Suprapubic skin (tissue), 4 donors: ENCODE results near the gene SAMD13.

ENCODE experiments used
- CTCF ChIP-seq, 2 donors: fragments of 200-600 bp in 1 of 2; fragments of 450-650 bp in 1 of 2; sonication (generic) in 1 of 2; IDR thresholded peaks; one replicate each; pipeline ENCODE4 v1.5.1; 2016 to 2019; ENCODE audit warnings: antibody characterized with exemption in 2 of 2, mild to moderate bottlenecking in 1 of 2, moderate library complexity in 1 of 2
- POLR2A ChIP-seq, 2 donors: fragments of 450-650 bp; IDR thresholded peaks; one replicate each; pipeline ENCODE4 v1.6.1; 2017; ENCODE audit warnings: antibody characterized with exemption in 2 of 2, mild to moderate bottlenecking in 2 of 2, moderate library complexity in 2 of 2
- POLR2AphosphoS5 ChIP-seq, 3 donors: sonication (generic); formaldehyde crosslinking; IDR thresholded peaks; one replicate each; pipeline ENCODE4 v1.6.1; 2017; ENCODE audit warnings: antibody characterized with exemption in 3 of 3

- TF ChIP-seq POLR2A (IDR thresholded peaks at IDR 0.05) = no peak
- TF ChIP-seq CTCF (IDR thresholded peaks at IDR 0.05) = no peak
- TF ChIP-seq POLR2AphosphoS5 (IDR thresholded peaks at IDR 0.05) = no peak
These were observed 40.5 kb upstream of the SAMD13 start for GRCh38 chr1:84260852-84261518.
